Occipital lobe (tissue), 2 donors: Measurements from ENCODE around the gene MEG3. TPM values are rescaled to one million over a fixed set of nuclear protein-coding genes. Genes with fewer than 3 reads are reported as not detected.

Experiments used
- DNase-seq: peaks from one replicate; lab custom pipeline; 2025; lab: John Stamatoyannopoulos, UW
- total RNA-seq: library from RNA; depleted of rRNA; stranded (reverse); fragments of >200 nt; gene quantifications from one replicate; pipeline ENCODE4 v1.2.3, GENCODE V29; 2014

MEG3 gene
- total RNA-seq, 1 donor from 2014 or later, result 92.5 TPM

GRCh38 chr14:100894416-100894815 is 68.5 kb downstream of the MEG3 start:
- no peak for DNase-seq

- no peak for DNase-seq
Measured at GRCh38 chr14:100895411-100895810, 69.5 kb downstream of the MEG3 start.

GRCh38 chr14:100896369-100897060 is 70.6 kb downstream of the MEG3 start:
- DNase-seq, result no peak

GRCh38 chr14:100898465-100898864 is 72.5 kb downstream of the MEG3 start:
- DNase-seq, result no peak

GRCh38 chr14:100898935-100899883 is 73.3 kb downstream of the MEG3 start:
- no peak for DNase-seq

- DNase-seq, result no peak
Measured at GRCh38 chr14:100899884-100900771, 74.2 kb downstream of the MEG3 start.

- no peak for DNase-seq
Measured at GRCh38 chr14:100900837-100901390, 75.0 kb downstream of the MEG3 start.

- DNase-seq, result no peak
Measured at GRCh38 chr14:100901391-100902183, 75.7 kb downstream of the MEG3 start.

GRCh38 chr14:100902295-100903133 is 76.6 kb downstream of the MEG3 start:
- DNase-seq, result no peak

GRCh38 chr14:100903134-100903468 is 77.2 kb downstream of the MEG3 start:
- no peak for DNase-seq

- no peak for DNase-seq
Measured at GRCh38 chr14:100903672-100904185, 77.8 kb downstream of the MEG3 start, which contains the start of gene RTL1. Gene RTL1 (minus strand): TSS chr14:100903722. CDS start chr14:100884788, 18,934 bp downstream.

GRCh38 chr14:100904307-100905087 is 78.6 kb downstream of the MEG3 start:
- no peak for DNase-seq

- DNase-seq, result no peak
Measured at GRCh38 chr14:100905166-100905565, 79.2 kb downstream of the MEG3 start.

- DNase-seq, result no peak
Measured at GRCh38 chr14:100906420-100906819, 80.5 kb downstream of the MEG3 start.

- DNase-seq, result no peak
Measured at GRCh38 chr14:100907240-100907639, 81.3 kb downstream of the MEG3 start.

- no peak for DNase-seq
Measured at GRCh38 chr14:100909439-100909838, 83.5 kb downstream of the MEG3 start.
